B cell (primary cell): ENCODE results near the gene TTC24. TPM values are rescaled to one million over a fixed set of nuclear protein-coding genes. Genes with fewer than 3 reads are reported as not detected.

Experiments
- ATAC-seq: fragments of 200-7000 bp; cut with Tn5 transposase; one replicate; pipeline ENCODE4 v1.10.0; 2021; ENCODE audit warnings: low read depth, mild to moderate bottlenecking, moderate number of reproducible peaks, moderate library complexity
- CTCF ChIA-PET: fragments of 350-600 bp; sonication (Branson Sonifier 250); formaldehyde crosslinking; loops from one replicate; lab custom pipeline; 2021; ENCODE audit warnings: antibody characterized with exemption, inconsistent platforms; lab: Charles Lee
- POLR2A ChIA-PET: fragments of 350-600 bp; sonication (Branson Sonifier 250); formaldehyde crosslinking; loops from one replicate; lab custom pipeline; 2021; ENCODE audit warnings: antibody characterized with exemption; lab: Charles Lee
- DNase-seq: peaks from one replicate; pipeline ENCODE4 v3.0.0; 2013
- H2AFZ ChIP-seq: 2 replicates; pipeline ENCODE4 v1.6.1; 2012; ENCODE audit warnings: mild to moderate bottlenecking, low read depth, low read length; ENCODE audit not compliant: insufficient read depth, poor library complexity, severe bottlenecking
- H3K27ac ChIP-seq, 2 donors: 1 replicate in 1 of 2; 2 replicates in 1 of 2; pipeline ENCODE4 v1.5.1; 2012 to 2013; ENCODE audit warnings: low read length in 2 of 2, mild to moderate bottlenecking in 2 of 2, moderate library complexity in 1 of 2
- H3K27me3 ChIP-seq, 4 experiments: fragments of 200-600 bp in 1 of 4; sonication (generic) in 1 of 4; replicated peaks in 1 of 4; 1 replicate in 2 of 4; 2 replicates in 2 of 4; pipeline versions ENCODE4 v1.6.1 to v1.7.0; 2013 to 2016; ENCODE audit warnings: low read length in 3 of 4, mild to moderate bottlenecking in 2 of 4, mixed read lengths in 1 of 4, moderate library complexity in 1 of 4; ENCODE audit not compliant: insufficient read depth in 4 of 4, control insufficient read depth in 3 of 4; ENCODE audit errors: control extremely low read depth in 1 of 4
- H3K36me3 ChIP-seq, 2 experiments: replicated peaks in 1 of 2; 1 replicate in 1 of 2; 2 replicates in 1 of 2; pipeline versions ENCODE4 v1.6.1 to v1.7.1; 2013; ENCODE audit warnings: low read length in 1 of 2; ENCODE audit not compliant: insufficient read depth in 2 of 2, control insufficient read depth in 1 of 2; ENCODE audit errors: control extremely low read depth in 1 of 2, extremely low read depth in 1 of 2
- H3K4me1 ChIP-seq, 2 donors: fragments of 200-600 bp in 1 of 2; sonication (generic) in 1 of 2; 1 replicate in 1 of 2; 2 replicates in 1 of 2; pipeline versions ENCODE4 v1.5.1 to v1.6.1; 2013 to 2017; ENCODE audit warnings: low read length in 2 of 2; ENCODE audit not compliant: control insufficient read depth in 2 of 2, insufficient read depth in 2 of 2
- H3K4me2 ChIP-seq: replicated peaks from 2 replicates; pipeline ENCODE3; 2012; ENCODE audit warnings: mild to moderate bottlenecking, low read depth, low read length; ENCODE audit not compliant: poor library complexity, severe bottlenecking
- H3K4me3 ChIP-seq, 5 experiments: fragments of 200-600 bp in 1 of 5; sonication (generic) in 1 of 5; 1 replicate in 3 of 5; 2 replicates in 2 of 5; pipeline versions ENCODE4 v1.5.1 to v1.7.0; 2011 to 2016; ENCODE audit warnings: low read length in 4 of 5, mild to moderate bottlenecking in 4 of 5, low read depth in 2 of 5, control low read depth in 1 of 5, moderate library complexity in 1 of 5; ENCODE audit not compliant: insufficient read depth in 1 of 5; ENCODE audit errors: control extremely low read depth in 1 of 5, extremely low read depth in 1 of 5
- H3K79me2 ChIP-seq: fragments of 200-600 bp; sonication (generic); one replicate; pipeline ENCODE4 v1.6.0; 2016; ENCODE audit warnings: low read length; ENCODE audit not compliant: control insufficient read depth, insufficient read depth
- H3K9ac ChIP-seq: fragments of 200-600 bp; sonication (generic); 2 replicates; pipeline ENCODE4 v1.6.1; 2017; ENCODE audit warnings: mild to moderate bottlenecking, low read length, moderate library complexity
- H3K9me3 ChIP-seq, 3 donors: one replicate each; pipeline versions ENCODE4 v1.6.1 to v1.7.1; 2013; ENCODE audit warnings: low read length in 2 of 3; ENCODE audit not compliant: control insufficient read depth in 2 of 3, insufficient read depth in 1 of 3; ENCODE audit errors: control extremely low read depth in 1 of 3
- H4K20me1 ChIP-seq: 2 replicates; pipeline ENCODE4 v1.6.0; 2012; ENCODE audit warnings: mild to moderate bottlenecking, low read length; ENCODE audit not compliant: insufficient read depth, control insufficient read depth, poor library complexity, severe bottlenecking
- H3K27ac Mint-ChIP-seq: one replicate; pipeline ENCODE4 v1.8.0; 2021; ENCODE audit warnings: mixed read lengths
- H3K27me3 Mint-ChIP-seq: one replicate; pipeline ENCODE4 v1.8.0; 2021; ENCODE audit warnings: mixed read lengths
- H3K4me1 Mint-ChIP-seq: one replicate; pipeline ENCODE4 v1.8.0; 2021; ENCODE audit warnings: mixed read lengths
- H3K4me3 Mint-ChIP-seq: one replicate; pipeline ENCODE4 v1.8.0; 2021; ENCODE audit warnings: mixed read lengths
- H3K9me3 Mint-ChIP-seq: one replicate; pipeline ENCODE4 v1.8.0; 2022; ENCODE audit warnings: mixed read lengths; ENCODE audit not compliant: insufficient read depth
- CTCF ChIP-seq: fragments of 200-600 bp; IDR thresholded peaks from one replicate; pipeline ENCODE4 v1.8.0; 2022; ENCODE audit warnings: antibody characterized with exemption, mild to moderate bottlenecking
- EZH2 ChIP-seq: IDR thresholded peaks from 2 replicates; pipeline ENCODE4 v1.6.1; 2012; ENCODE audit warnings: borderline replicate concordance, low read depth, mild to moderate bottlenecking, moderate library complexity, low read length; ENCODE audit not compliant: insufficient read depth, poor library complexity, severe bottlenecking
- WGBS: methylation state at CpG from one replicate; pipeline ENCODE4 v1.1.5; 2013; ENCODE audit warnings: missing lambda C conversion rate; ENCODE audit not compliant: insufficient coverage; 5-methylcytosine and 5-hydroxymethylcytosine counted together
- intact Hi-C: fragments of 100-400 bp; cut with micrococcal nuclease; formaldehyde crosslinking; loops from one replicate; pipeline ENCODE4 v1.10.0; 2022
- polyA plus RNA-seq: library from polyadenylated mRNA; depleted of rRNA; stranded (reverse); fragments of >200 nt; gene quantifications from 2 replicates; pipeline ENCODE4 v1.2.3, GENCODE V29; 2012
- total RNA-seq, 2 donors: library from RNA; stranded (reverse); fragments of 120-200 nt in 1 of 2; gene quantifications; 1 replicate in 1 of 2; 2 replicates in 1 of 2; pipeline versions ENCODE4 v1.2.3 to v1.2.4, GENCODE V29; 2013 to 2022

Gene TTC24
- total and polyA plus RNA-seq, 2 donors (not counting 1 experiment from before 2014, with no cell fraction given), result 24.3 to 29.8 TPM

DNA sequence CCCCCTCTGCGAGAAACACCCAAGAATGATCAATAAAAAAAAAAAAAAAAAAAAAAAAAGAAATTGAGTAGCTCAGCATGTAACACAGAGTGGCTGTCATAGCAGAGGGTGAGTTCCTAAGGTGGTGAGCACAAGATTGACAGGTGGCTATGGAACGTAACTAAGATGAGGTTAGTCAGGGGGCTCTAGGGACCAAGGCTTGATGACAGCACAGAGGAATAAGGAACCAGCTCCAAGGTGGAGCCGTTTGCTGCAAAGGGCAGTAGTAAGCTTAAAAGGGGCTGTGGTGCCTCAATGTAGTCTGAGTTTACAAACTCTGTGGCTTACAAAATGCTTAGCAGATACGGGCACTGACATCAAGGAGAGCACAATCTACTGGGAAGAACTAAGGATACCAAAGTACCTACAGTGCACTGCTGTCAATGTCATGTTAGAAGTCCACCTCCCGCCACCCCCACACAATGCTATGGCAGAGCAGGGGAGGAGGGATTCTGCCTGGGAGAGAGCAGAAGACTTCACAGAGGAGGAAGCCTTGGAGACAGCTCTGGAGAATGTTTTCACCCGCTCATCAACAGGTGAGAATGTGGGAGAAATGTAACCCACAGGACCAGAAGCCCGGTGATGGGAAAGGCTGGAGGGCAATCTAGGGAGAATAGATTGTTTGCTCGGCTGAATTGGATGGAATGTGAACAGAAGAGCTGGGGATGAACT is 20.3 kb upstream of the TTC24 start:
- Histone ChIP-seq H2AFZ (no peak overlapping the region), H3K27ac (no peak overlapping the region), H3K36me3 (no peaks in the 10 kb centered on the region), H3K9ac (no peak overlapping the region), H3K4me3 (no peak overlapping the region), H3K27me3 (no peaks in the 10 kb centered on the region), H3K4me2 (no peak overlapping the region), H3K4me1 (peaks cover 8 to 10% of the 10 kb centered on the region in 2 donors), H3K79me2 (no peaks in the 10 kb centered on the region), H3K9me3 (peaks cover 0 to 2% (median 0%) of the 10 kb centered on the region in 3 donors), H4K20me1 (no peaks in the 10 kb centered on the region)
- peaks cover 11% of the 10 kb centered on the region for H3K4me1 Mint-ChIP-seq
- no peak overlapping the region for H3K27ac Mint-ChIP-seq
- CTCF ChIA-PET, result interaction anchor here (0.6 to 0.8 kb wide), 2 partner anchors 76 to 710 kb away, joined by 3 read pairs; no protein-coding TSS in a partner anchor
- H3K27me3 Mint-ChIP-seq, result no peaks in the 10 kb centered on the region
- ATAC-seq (peak; percentile 10), DNase-seq (no peak)
- no peak for TF ChIP-seq EZH2
- TF ChIP-seq CTCF, result no peak
- POLR2A ChIA-PET, result interaction anchor here (0.6 kb wide), 1 partner anchor 46 kb away, joined by 4 read pairs; no protein-coding TSS in a partner anchor
- no peak overlapping the region for H3K4me3 Mint-ChIP-seq
- intact Hi-C loops, result no loop called here
- WGBS, result 78% methylated on average over 6 of the region's 8 CpGs
- no peaks in the 10 kb centered on the region for H3K9me3 Mint-ChIP-seq

DNA sequence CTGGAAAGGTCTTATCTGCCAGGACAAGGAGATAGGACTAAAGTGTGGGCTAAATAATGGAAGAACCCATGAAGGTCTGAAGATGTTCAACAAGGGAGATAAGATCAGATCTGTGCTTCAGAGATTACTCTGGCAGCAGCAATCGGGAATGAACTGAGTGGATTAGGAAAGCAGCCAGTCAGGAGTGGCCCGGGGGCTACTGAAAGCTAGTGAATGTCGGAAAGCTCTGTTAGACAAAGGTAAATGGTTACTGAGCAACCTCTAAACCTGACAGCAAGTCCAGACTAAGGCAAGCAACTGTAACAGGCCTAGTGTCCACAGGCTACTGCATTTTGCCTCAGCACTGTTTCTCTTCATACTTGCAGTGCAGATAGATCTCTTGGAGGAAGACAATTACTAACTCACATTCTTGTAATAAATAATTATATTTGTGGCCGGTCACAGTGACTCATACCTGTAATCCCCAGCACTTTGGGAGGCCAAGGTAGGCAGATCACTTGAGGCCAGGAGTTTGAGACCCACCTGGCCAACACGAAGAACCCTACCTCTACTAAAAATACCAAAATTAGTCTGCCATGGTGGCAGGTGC is 19.6 kb upstream of the TTC24 start:
- no peak for DNase-seq
- H3K27ac Mint-ChIP-seq, result no peak overlapping the region
- no peak overlapping the region for H3K27ac ChIP-seq

More for the DNA sequence above, 19.6 kb upstream of the TTC24 start:
- POLR2A ChIA-PET, result interaction anchor here (0.6 kb wide), 1 partner anchor 45 kb away, joined by 4 read pairs; no protein-coding TSS in a partner anchor
- H3K4me1 ChIP-seq, result peaks cover 2 to 4% of the 10 kb centered on the region in 2 donors
- H2AFZ ChIP-seq, result no peak overlapping the region
- no peaks in the 10 kb centered on the region for H3K36me3 ChIP-seq
- intact Hi-C loops, result no loop called here
- Mint-ChIP-seq H3K4me3 (no peak overlapping the region), H3K27me3 (no peaks in the 10 kb centered on the region), H3K9me3 (no peaks in the 10 kb centered on the region), H3K4me1 (peaks cover 7% of the 10 kb centered on the region)
- 73% methylated on average over 4 of the region's 5 CpGs for WGBS
- H3K4me3 ChIP-seq, result no peak overlapping the region
- H3K27me3 ChIP-seq, result no peaks in the 10 kb centered on the region
- H3K79me2 ChIP-seq, result no peaks in the 10 kb centered on the region
- H4K20me1 ChIP-seq, result no peaks in the 10 kb centered on the region
- ATAC-seq, result no peak
- no peak overlapping the region for H3K4me2 ChIP-seq
- no peak for TF ChIP-seq EZH2
- TF ChIP-seq CTCF, result no peak
- CTCF ChIA-PET, result interaction anchor here (0.6 to 0.8 kb wide), 2 partner anchors 77 to 711 kb away, joined by 3 read pairs; no protein-coding TSS in a partner anchor
- no peak overlapping the region for H3K9ac ChIP-seq
- H3K9me3 ChIP-seq, result peaks cover 0 to 2% (median 0%) of the 10 kb centered on the region in 3 donors
